GM23338 (cell line): Measurements from ENCODE around the gene NPC1L1. TPM values are rescaled to one million over a fixed set of nuclear protein-coding genes. Genes with fewer than 3 reads are reported as not detected.

ENCODE experiments used
- ATAC-seq: fragments of 200-7000 bp; cut with Tn5 transposase; 3 replicates; pipeline ENCODE4 v1.9.1; 2020
- DNase-seq: peaks from one replicate; pipeline ENCODE4 v3.0.0-alpha.2; 2015; ENCODE audit warnings: low spot score
- H2AFZ ChIP-seq: fragments of 200-600 bp; sonication (generic); 2 replicates; pipeline ENCODE4 v1.8.0; 2016; ENCODE audit warnings: antibody characterized with exemption, mild to moderate bottlenecking, moderate library complexity
- H3F3A ChIP-seq: fragments of 200-600 bp; sonication (generic); replicated peaks from 2 replicates; pipeline ENCODE4 v1.8.0; 2017; ENCODE audit warnings: antibody characterized with exemption, mixed run types, low read depth
- H3K27ac ChIP-seq: fragments of 200-600 bp; sonication (generic); 2 replicates; pipeline ENCODE4 v1.6.1; 2016; ENCODE audit warnings: low read depth
- H3K27me3 ChIP-seq: fragments of 200-600 bp; sonication (generic); 2 replicates; pipeline ENCODE4 v1.8.0; 2016; ENCODE audit warnings: mild to moderate bottlenecking, mixed run types, moderate library complexity; ENCODE audit not compliant: insufficient read depth
- H3K36me3 ChIP-seq: fragments of 200-600 bp; sonication (generic); 2 replicates; pipeline ENCODE4 v1.8.0; 2016; ENCODE audit warnings: mild to moderate bottlenecking; ENCODE audit not compliant: insufficient read depth
- H3K4me1 ChIP-seq: fragments of 200-600 bp; sonication (generic); 2 replicates; pipeline ENCODE4 v1.8.0; 2016; ENCODE audit warnings: mild to moderate bottlenecking, moderate library complexity; ENCODE audit not compliant: insufficient read depth
- H3K4me2 ChIP-seq: fragments of 200-600 bp; sonication (generic); 2 replicates; pipeline ENCODE4 v1.7.1; 2017; ENCODE audit warnings: mixed run types
- H3K4me3 ChIP-seq: fragments of 200-600 bp; sonication (generic); 2 replicates; pipeline ENCODE4 v1.6.1; 2016; ENCODE audit warnings: mixed run types
- H3K79me2 ChIP-seq: fragments of 200-600 bp; sonication (generic); replicated peaks from 2 replicates; pipeline ENCODE4 v1.8.0; 2017; ENCODE audit warnings: mild to moderate bottlenecking; ENCODE audit not compliant: insufficient read depth
- H3K9me2 ChIP-seq: fragments of 200-600 bp; sonication (generic); 2 replicates; pipeline ENCODE4 v1.8.0; 2017; ENCODE audit not compliant: insufficient read depth
- H4K20me1 ChIP-seq: fragments of 200-600 bp; sonication (generic); replicated peaks from 2 replicates; pipeline ENCODE4 v1.8.0; 2017; ENCODE audit warnings: mild to moderate bottlenecking; ENCODE audit not compliant: insufficient read depth
- H3K27ac Mint-ChIP-seq: 2 replicates; pipeline ENCODE4 v1.8.0; 2020; ENCODE audit warnings: inconsistent platforms, mild to moderate bottlenecking, moderate library complexity, mixed read lengths
- H3K27me3 Mint-ChIP-seq: 3 replicates; pipeline ENCODE4 v1.8.0; 2022; ENCODE audit warnings: low read depth, mild to moderate bottlenecking, moderate library complexity, mixed read lengths, inconsistent platforms; ENCODE audit not compliant: insufficient read depth, poor library complexity
- H3K36me3 Mint-ChIP-seq: 3 replicates; pipeline ENCODE4 v1.8.0; 2021; ENCODE audit warnings: low read depth, mild to moderate bottlenecking, inconsistent platforms, moderate library complexity, mixed read lengths
- H3K4me1 Mint-ChIP-seq: 3 replicates; pipeline ENCODE4 v1.8.0; 2020; ENCODE audit warnings: mild to moderate bottlenecking, inconsistent platforms, mixed read lengths
- H3K4me3 Mint-ChIP-seq: 3 replicates; pipeline ENCODE4 v1.8.0; 2021; ENCODE audit warnings: moderate library complexity, mild to moderate bottlenecking, inconsistent platforms, mixed read lengths
- H3K9me3 Mint-ChIP-seq: 3 replicates; pipeline ENCODE4 v1.8.0; 2020; ENCODE audit warnings: moderate library complexity, mild to moderate bottlenecking, inconsistent platforms, mixed read lengths
- CREB1 ChIP-seq: fragments of 250-450 bp; sonication (Bioruptor Pico); IDR thresholded peaks from 2 replicates; pipeline ENCODE4 v1.5.0; 2020; ENCODE audit warnings: low read depth, mild to moderate bottlenecking, moderate library complexity
- ETS1 ChIP-seq: IDR thresholded peaks from 2 replicates; pipeline ENCODE4 v1.6.1; 2016; ENCODE audit warnings: antibody characterized with exemption
- EZH2 ChIP-seq: fragments of 200-600 bp; sonication (generic); IDR thresholded peaks from one replicate; pipeline ENCODE4 v1.8.0; 2017; ENCODE audit warnings: antibody characterized with exemption, mild to moderate bottlenecking, low read depth; ENCODE audit not compliant: unreplicated experiment
- JUNB ChIP-seq: IDR thresholded peaks from one replicate; pipeline ENCODE4 v1.6.1; 2016; ENCODE audit warnings: antibody characterized with exemption; ENCODE audit not compliant: unreplicated experiment
- NANOG ChIP-seq: IDR thresholded peaks from 2 replicates; pipeline ENCODE4 v1.6.1; 2016; ENCODE audit warnings: antibody characterized with exemption, borderline replicate concordance
- POLR2AphosphoS5 ChIP-seq: IDR thresholded peaks from 2 replicates; pipeline ENCODE4 v1.6.1; 2016; ENCODE audit warnings: antibody characterized with exemption, low read depth
- STAT1 ChIP-seq: IDR thresholded peaks from one replicate; pipeline ENCODE4 v1.6.1; 2016; ENCODE audit warnings: antibody characterized with exemption; ENCODE audit not compliant: unreplicated experiment
- ZNF114 ChIP-seq: fragments of 250-450 bp; sonication (Bioruptor Pico); IDR thresholded peaks from 2 replicates; pipeline ENCODE4 v1.5.0; 2020; ENCODE audit warnings: mild to moderate bottlenecking, moderate library complexity
- ZNF462 ChIP-seq: fragments of 250-450 bp; sonication (Bioruptor Pico); IDR thresholded peaks from 2 replicates; pipeline ENCODE4 v1.5.0; 2020; ENCODE audit warnings: mild to moderate bottlenecking, moderate library complexity
- polyA plus RNA-seq: library from polyadenylated mRNA; unstranded; fragments of >200 nt; fragmentation: Nextera tagmentation; extraction: Ambion mirVana; gene quantifications from 2 replicates; pipeline ENCODE4 v1.2.1, GENCODE V29; 2016
- total RNA-seq: library from RNA; depleted of rRNA; stranded (reverse); fragments of >200 nt; shearing (Covaris generic); gene quantifications from 2 replicates; pipeline ENCODE4 v1.2.3, GENCODE V29; 2014

The NPC1L1 gene
- total and polyA plus RNA-seq, 2 experiments from 2014 or later, result 0.03 TPM; not detected in 1

GRCh38 chr7:44476313-44476712, 64.8 kb downstream of the NPC1L1 start (continued):
- no peak for TF ChIP-seq ZNF462
- TF ChIP-seq ZNF114 (CRISPR knock-in tag), result no peak

- ATAC-seq, result no peak
- Histone ChIP-seq H3K36me3 (peaks cover 3% of the 10 kb centered on the region), H3K79me2 (peaks cover 82% of the 10 kb centered on the region), H3K4me3 (no peak overlapping the region), H3K27ac (no peak overlapping the region), H4K20me1 (peaks cover 37% of the 10 kb centered on the region), H3K4me2 (no peak overlapping the region), H3F3A (no peaks in the 10 kb centered on the region), H3K27me3 (no peaks in the 10 kb centered on the region), H2AFZ (no peak overlapping the region), H3K4me1 (no peaks in the 10 kb centered on the region), H3K9me2 (no peaks in the 10 kb centered on the region)
- Mint-ChIP-seq H3K27me3 (no peaks in the 10 kb centered on the region), H3K4me1 (no peaks in the 10 kb centered on the region), H3K27ac (no peak overlapping the region), H3K9me3 (no peaks in the 10 kb centered on the region), H3K4me3 (no peak overlapping the region), H3K36me3 (peaks cover 28% of the 10 kb centered on the region)
- no peak for DNase-seq
- TF ChIP-seq ZNF114 (CRISPR knock-in tag), result no peak
- TF ChIP-seq NANOG, result no peak
- no peak for TF ChIP-seq ZNF462
- no peak for TF ChIP-seq JUNB
- no peak for TF ChIP-seq POLR2AphosphoS5
- TF ChIP-seq EZH2, result no peak
- no peak for TF ChIP-seq ETS1
- no peak for TF ChIP-seq STAT1
- TF ChIP-seq CREB1 (CRISPR knock-in tag), result no peak
Observed at GRCh38 chr7:44473295-44473694, 67.8 kb downstream of the NPC1L1 start.
